T-helper 1 cell treated with Interleukin-12 subunit alpha and Interleukin-12 subunit beta and Interleukin-4 antibody, amounts not matched to agents 30 μg/mL and 1 μg/mL, for 36 hours (primary cell): ENCODE results near the gene TRAPPC2L.

ENCODE experiments used
- H3K27ac Mint-ChIP-seq: one replicate; pipeline ENCODE4 v1.8.0; 2021; ENCODE audit warnings: mild to moderate bottlenecking, mixed read lengths
- H3K27me3 Mint-ChIP-seq: one replicate; pipeline ENCODE4 v1.8.0; 2021; ENCODE audit warnings: low read depth, mixed read lengths
- H3K36me3 Mint-ChIP-seq: one replicate; pipeline ENCODE4 v1.8.0; 2021; ENCODE audit warnings: low read depth, mixed read lengths
- H3K4me1 Mint-ChIP-seq: one replicate; pipeline ENCODE4 v1.8.0; 2021; ENCODE audit warnings: low read depth, mixed read lengths
- H3K4me3 Mint-ChIP-seq: one replicate; pipeline ENCODE4 v1.8.0; 2021; ENCODE audit warnings: mild to moderate bottlenecking, moderate library complexity, mixed read lengths
- H3K9me3 Mint-ChIP-seq: one replicate; pipeline ENCODE4 v1.8.0; 2021; ENCODE audit warnings: mixed read lengths

The TRAPPC2L gene

DNA sequence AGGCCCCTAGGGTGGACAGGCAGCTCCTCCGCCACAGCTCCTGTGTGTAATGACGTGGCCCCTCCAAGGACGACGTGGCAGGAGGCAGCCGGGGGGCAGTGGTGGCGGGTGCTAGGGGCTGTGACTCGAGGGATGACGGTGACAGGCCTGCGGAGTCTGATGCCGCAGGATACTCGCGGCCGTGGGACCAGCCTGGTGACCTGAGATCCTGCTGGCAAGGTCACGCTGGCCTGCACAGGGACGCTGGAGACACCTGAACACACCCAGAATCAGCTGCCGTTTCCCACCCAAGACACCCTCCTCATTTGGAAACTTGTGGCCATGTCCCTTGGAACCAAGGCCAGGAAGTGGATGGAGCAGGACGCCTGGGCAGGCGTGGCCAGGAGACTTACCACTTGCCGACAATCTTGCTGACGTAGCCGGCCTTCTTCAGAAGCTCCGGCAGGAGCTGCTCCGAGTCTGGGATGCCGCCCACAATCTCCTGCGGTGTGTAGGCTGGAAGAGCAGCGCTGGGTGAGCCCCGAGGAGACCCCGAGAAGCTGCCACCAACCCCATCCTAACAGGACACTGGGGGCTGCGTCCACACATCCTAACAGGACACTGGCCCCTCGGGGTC lies 16.2 kb upstream of the TRAPPC2L start:
- H3K27me3 Mint-ChIP-seq: no peaks in the 10 kb centered on the region

DNA sequence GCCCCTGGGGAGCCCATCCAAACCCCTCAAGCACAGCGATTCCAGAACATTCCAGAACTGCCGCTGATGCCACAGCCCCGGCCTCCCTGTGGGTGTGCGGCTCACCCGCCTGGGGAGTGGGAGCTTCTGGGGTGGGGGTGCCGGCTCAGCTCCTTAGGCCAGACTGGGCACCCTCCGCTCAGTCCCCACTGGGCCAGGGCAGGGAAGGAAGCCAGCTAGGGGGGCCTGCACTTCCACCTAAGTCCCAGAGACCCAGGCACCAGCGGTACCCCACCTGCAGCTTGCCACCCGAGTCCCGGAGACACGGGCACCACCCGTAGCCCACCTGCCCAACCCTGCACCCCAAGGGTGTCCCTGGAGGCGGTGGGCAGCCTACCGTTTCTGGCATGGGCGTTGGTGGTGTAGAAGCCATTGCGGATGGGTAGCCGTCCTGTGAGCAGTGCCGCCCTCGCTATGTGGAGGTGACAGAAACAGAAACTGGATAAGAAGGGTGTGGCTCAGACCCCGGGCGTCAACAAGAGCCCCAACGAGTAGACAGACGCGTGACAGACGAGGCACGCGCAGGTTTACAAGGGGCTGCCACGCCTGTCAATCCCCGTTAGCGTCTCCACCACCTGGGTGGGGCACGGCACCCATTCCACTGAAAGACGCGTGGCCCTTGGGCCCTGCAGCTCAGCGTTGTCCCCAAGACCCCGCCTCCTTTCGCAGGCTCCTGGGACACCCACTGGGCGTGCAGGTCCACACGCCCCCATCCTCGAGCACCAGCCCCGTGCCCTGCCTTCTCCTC lies 15.2 kb upstream of the TRAPPC2L start:
- Mint-ChIP-seq H3K36me3 (peaks cover 3% of the 10 kb centered on the region), H3K4me1 (no peaks in the 10 kb centered on the region), H3K9me3 (no peaks in the 10 kb centered on the region), H3K27ac (no peak overlapping the region), H3K4me3 (no peak overlapping the region), H3K27me3 (no peaks in the 10 kb centered on the region)

More for the DNA sequence above, 16.2 kb upstream of the TRAPPC2L start:
- H3K4me3 Mint-ChIP-seq: no peak overlapping the region
- H3K27ac Mint-ChIP-seq: no peak overlapping the region
- no peaks in the 10 kb centered on the region for H3K4me1 Mint-ChIP-seq
- H3K36me3 Mint-ChIP-seq: peaks cover 3% of the 10 kb centered on the region
- H3K9me3 Mint-ChIP-seq: no peaks in the 10 kb centered on the region

DNA sequence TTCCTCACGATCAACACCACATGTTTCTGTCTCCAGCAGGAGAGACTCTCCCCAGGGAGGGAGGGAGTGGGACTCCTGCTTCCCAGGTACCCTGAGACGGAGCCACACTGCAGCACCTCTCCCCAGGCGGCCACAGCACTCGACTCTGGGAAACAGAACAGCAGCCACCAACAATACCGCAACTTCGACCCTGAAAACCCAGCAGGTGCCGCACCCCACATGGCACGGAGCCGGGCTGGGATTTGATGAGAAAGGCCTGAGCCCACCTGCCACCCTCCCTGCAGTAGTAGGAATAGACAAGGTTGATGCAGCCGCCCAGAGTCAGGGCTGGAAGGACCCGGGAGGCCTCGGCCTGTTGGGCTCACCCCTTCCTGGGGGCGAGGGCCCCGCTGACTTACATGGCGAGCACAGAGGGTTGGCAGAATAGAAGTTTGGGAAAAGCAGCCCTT lies 14.6 kb upstream of the TRAPPC2L start:
- H3K9me3 Mint-ChIP-seq: no peaks in the 10 kb centered on the region
- H3K4me3 Mint-ChIP-seq: no peak overlapping the region
- no peaks in the 10 kb centered on the region for H3K27me3 Mint-ChIP-seq
- H3K36me3 Mint-ChIP-seq: peaks cover 3% of the 10 kb centered on the region
- no peaks in the 10 kb centered on the region for H3K4me1 Mint-ChIP-seq
- no peak overlapping the region for H3K27ac Mint-ChIP-seq

DNA sequence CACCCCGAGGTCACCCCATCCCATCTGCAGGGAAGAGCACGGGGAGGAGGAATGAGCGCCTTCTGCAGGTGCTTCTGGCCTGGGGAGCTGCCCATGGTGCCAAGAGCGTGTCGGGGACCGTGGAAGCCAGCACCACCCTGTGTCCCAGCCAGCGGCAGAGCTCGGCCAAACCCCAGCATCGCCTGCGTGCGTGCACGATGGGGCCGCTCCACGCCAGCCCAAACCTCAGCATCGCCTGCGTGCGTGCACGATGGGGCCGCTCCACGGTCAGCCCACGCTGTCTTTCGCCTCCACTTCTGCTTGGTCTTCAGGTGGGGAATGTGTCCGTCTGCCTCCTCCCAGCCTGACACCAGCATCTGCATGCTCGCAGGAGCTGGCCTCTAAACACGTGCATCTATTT lies 14.1 kb upstream of the TRAPPC2L start:
- Mint-ChIP-seq H3K27me3 (no peaks in the 10 kb centered on the region), H3K4me3 (no peak overlapping the region), H3K27ac (no peak overlapping the region), H3K4me1 (no peaks in the 10 kb centered on the region), H3K36me3 (peaks cover 3% of the 10 kb centered on the region), H3K9me3 (no peaks in the 10 kb centered on the region)

DNA sequence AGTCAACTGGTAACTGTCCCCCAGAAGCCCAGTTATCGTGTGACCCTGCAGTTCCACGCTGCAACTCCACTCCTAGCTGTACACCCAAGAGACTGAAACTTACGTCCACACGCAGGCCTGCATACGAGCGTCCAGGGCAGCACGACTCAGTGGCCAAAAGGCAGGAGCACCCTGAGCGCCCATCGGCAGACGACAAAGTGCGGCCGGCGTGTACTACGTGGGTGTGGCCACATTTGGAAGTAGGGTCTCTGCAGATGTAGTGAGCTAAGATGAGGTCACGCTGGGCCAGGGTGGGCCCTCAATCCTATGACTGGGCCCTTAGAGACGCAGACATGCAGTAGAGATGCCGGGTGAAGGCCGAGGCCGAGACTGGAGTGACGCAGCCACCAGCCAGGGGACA lies 13.7 kb upstream of the TRAPPC2L start:
- H3K27me3 Mint-ChIP-seq: no peaks in the 10 kb centered on the region
- H3K27ac Mint-ChIP-seq: no peak overlapping the region
- H3K4me1 Mint-ChIP-seq: no peaks in the 10 kb centered on the region
- H3K9me3 Mint-ChIP-seq: no peaks in the 10 kb centered on the region
- H3K4me3 Mint-ChIP-seq: no peak overlapping the region
- H3K36me3 Mint-ChIP-seq: peaks cover 3% of the 10 kb centered on the region

DNA sequence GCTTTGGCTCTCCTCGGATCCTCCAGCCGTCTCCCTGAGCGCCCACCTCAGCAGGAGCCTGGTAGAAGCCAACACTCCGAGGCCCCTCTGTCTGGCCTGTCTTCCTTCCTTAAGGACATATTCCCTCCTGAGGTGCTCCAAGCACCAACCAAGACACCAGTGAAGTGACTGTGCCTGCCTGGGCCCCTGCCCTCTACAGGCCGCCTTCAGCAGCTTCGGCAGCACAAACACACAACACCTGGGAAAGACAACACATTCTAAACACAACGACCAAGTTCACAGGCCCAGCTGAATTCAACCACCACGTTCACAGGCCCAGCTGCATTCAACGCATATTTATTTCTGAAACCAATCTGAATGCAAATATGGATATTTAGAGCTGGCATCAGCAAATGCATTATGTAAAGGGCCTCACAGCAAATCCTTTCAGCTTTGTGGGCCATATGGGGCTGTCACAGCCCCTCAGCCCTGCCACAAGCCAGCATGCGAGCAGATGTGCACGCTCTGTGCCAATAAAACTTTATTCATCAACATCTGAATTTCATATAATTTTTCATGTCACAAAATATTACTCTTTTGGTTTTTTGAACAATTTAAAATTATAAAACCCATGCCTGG lies 12.4 kb upstream of the TRAPPC2L start:
- Mint-ChIP-seq H3K36me3 (peaks cover 3% of the 10 kb centered on the region), H3K27ac (no peak overlapping the region), H3K9me3 (no peaks in the 10 kb centered on the region), H3K4me1 (no peaks in the 10 kb centered on the region), H3K4me3 (no peak overlapping the region), H3K27me3 (no peaks in the 10 kb centered on the region)

DNA sequence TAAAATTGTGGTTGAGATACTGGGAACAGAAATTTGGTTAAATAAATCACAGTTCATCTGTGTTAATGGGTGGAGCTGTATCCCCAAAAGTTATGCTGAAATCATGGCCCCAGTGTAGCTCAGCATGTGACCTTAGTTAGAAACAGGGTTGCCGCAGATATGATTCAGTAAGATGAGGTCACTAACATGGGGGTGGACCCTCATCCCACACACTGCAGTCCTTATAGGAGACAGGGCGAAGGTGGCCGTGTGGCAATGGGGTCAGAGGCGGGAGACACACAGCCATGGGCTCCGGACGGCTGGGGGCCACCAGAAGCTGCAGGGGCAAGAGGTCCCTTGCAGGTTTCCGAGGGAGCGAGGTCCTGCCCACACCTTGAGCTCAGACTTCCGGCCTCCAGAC lies 10.8 kb upstream of the TRAPPC2L start:
- H3K9me3 Mint-ChIP-seq: no peaks in the 10 kb centered on the region
- H3K27ac Mint-ChIP-seq: no peak overlapping the region
- no peaks in the 10 kb centered on the region for H3K4me1 Mint-ChIP-seq
- no peaks in the 10 kb centered on the region for H3K27me3 Mint-ChIP-seq
- H3K4me3 Mint-ChIP-seq: no peak overlapping the region
- no peaks in the 10 kb centered on the region for H3K36me3 Mint-ChIP-seq

DNA sequence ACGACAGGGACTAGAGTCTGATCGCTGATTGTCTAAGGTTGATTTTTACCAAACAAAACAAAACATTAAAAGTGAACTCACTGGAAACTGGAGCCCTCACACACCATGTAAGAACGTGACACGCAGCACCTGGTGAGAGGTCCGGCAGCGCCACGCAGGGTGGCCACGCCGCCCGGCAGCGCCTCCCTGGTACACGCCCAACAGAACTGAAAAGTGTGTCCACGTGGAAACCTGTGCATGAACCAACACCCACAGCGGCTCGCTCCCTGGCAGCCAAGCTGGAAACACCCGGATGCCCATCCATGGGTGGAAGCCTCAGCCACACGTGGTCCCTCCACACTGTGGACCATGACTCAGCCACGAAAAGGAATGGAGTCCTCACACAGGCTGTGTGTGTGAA lies 9.3 kb upstream of the TRAPPC2L start:
- H3K27me3 Mint-ChIP-seq: no peaks in the 10 kb centered on the region
- H3K27ac Mint-ChIP-seq: no peak overlapping the region
- no peaks in the 10 kb centered on the region for H3K36me3 Mint-ChIP-seq
- no peaks in the 10 kb centered on the region for H3K4me1 Mint-ChIP-seq
- no peaks in the 10 kb centered on the region for H3K9me3 Mint-ChIP-seq
- H3K4me3 Mint-ChIP-seq: no peak overlapping the region

DNA sequence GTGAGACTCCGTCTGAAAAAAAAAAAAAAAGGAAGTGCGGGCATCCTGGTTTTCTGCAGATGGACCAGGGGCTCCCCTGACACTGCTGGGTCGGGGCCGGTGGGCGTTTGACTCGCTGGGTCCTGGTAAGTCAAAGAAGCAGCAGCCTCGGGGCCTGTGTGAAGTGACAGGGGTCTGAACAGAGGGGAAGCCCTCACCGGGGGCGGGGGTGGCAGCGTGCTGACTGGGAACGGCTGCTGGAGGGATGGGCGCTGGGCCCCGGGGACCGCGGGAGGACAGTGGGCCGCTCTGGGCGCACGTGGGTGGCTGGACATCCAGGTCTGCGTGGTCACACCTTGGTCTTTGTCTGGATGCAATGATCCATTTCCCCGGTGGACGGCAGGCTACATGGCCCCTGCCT lies 8.4 kb upstream of the TRAPPC2L start:
- Mint-ChIP-seq H3K27ac (no peak overlapping the region), H3K27me3 (no peaks in the 10 kb centered on the region), H3K9me3 (no peaks in the 10 kb centered on the region), H3K4me3 (no peak overlapping the region), H3K36me3 (no peaks in the 10 kb centered on the region), H3K4me1 (no peaks in the 10 kb centered on the region)

DNA sequence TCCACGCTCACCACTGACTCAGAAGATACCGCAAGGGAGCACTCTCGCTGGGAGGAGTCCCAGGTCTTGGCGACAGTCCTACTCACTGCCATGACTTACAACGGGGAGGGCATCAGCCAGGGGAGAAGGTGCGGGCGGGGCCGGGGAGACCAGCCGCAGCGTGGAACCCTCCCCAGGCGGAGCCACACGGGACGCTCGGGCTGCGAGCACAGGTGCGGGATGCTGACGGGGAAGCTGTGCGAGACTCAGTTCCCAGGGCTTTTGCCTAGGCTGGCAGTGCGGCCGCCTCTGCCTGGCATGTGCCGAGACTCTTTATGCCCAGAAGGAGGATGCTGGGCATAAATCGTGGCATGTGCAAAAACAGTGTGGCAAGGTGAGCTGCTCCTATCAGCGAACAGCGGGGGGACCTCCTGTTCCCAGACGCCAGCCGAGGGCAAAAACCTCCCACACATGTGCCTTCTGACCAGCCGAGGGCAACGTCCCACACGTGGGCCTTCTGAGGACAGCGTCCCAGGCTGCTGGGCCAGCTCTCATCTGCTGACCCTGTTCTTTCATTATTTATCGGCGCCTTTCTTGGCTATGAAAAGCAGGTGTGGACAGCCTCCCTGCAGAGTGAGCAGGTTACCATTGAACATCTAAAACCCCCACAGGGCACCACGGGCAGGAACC lies 6.3 kb upstream of the TRAPPC2L start:
- H3K27me3 Mint-ChIP-seq: no peaks in the 10 kb centered on the region
- no peaks in the 10 kb centered on the region for H3K36me3 Mint-ChIP-seq
- H3K9me3 Mint-ChIP-seq: no peaks in the 10 kb centered on the region
- H3K4me3 Mint-ChIP-seq: no peak overlapping the region
- H3K27ac Mint-ChIP-seq: no peak overlapping the region
- peaks cover 7% of the 10 kb centered on the region for H3K4me1 Mint-ChIP-seq

DNA sequence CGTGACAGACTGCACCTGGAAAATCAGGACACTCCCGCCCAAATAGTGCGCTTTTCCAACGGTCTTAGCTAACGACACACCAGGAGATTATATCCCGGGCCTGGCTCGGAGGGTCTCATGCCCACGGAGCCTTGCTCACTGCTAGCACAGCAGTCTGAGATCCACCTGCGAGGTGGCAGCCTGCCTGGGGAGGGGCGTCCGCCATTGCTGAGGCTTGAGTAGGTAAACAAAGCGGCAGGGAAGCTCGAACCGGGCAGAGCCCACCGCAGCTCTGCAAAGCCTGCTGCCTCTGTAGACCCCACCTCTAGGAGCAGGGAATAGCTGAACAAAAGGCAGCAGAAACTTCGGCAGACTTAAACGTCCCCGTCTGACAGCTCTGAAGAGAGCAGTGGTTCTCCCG lies 5.3 kb upstream of the TRAPPC2L start:
- Mint-ChIP-seq H3K4me1 (peaks cover 7% of the 10 kb centered on the region), H3K36me3 (no peaks in the 10 kb centered on the region), H3K27ac (no peak overlapping the region)

DNA sequence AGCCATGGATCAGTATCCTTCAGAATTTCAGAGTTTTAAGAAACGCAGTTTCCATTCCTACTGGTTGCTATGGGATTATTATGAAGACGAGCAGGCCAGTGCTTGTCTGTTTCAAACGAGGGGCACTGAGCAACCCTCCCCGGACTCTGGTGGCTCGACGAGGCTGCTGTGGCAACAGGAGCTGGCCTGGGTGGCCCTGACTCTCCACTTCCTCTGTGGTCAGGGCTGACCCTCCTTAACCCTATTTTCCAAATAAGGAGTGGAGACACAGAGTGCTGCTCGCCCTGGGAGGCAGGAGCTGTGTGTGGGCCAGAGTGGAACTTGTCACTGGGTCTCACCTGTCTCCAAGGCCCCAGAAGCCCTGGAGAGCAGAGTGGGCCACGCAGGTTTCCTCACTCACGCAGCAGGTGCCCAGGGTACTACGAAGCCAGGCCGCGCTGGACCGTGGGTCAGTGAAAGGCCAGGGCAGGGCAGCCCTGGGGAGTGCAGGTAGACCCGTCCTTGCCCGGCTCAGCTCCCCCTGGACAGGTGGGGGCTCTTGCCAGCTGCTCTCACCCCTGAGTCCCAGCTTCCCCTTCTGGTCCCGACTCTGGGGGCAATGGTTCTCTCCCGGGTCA lies 3.5 kb upstream of the TRAPPC2L start:
- H3K9me3 Mint-ChIP-seq: no peaks in the 10 kb centered on the region
- H3K4me1 Mint-ChIP-seq: peaks cover 16% of the 10 kb centered on the region
- no peak overlapping the region for H3K4me3 Mint-ChIP-seq
- H3K36me3 Mint-ChIP-seq: peaks cover 7% of the 10 kb centered on the region
- no peaks in the 10 kb centered on the region for H3K27me3 Mint-ChIP-seq
- H3K27ac Mint-ChIP-seq: no peak overlapping the region

More for the DNA sequence above, 5.3 kb upstream of the TRAPPC2L start:
- Mint-ChIP-seq H3K9me3 (no peaks in the 10 kb centered on the region), H3K4me3 (no peak overlapping the region), H3K27me3 (no peaks in the 10 kb centered on the region)

DNA sequence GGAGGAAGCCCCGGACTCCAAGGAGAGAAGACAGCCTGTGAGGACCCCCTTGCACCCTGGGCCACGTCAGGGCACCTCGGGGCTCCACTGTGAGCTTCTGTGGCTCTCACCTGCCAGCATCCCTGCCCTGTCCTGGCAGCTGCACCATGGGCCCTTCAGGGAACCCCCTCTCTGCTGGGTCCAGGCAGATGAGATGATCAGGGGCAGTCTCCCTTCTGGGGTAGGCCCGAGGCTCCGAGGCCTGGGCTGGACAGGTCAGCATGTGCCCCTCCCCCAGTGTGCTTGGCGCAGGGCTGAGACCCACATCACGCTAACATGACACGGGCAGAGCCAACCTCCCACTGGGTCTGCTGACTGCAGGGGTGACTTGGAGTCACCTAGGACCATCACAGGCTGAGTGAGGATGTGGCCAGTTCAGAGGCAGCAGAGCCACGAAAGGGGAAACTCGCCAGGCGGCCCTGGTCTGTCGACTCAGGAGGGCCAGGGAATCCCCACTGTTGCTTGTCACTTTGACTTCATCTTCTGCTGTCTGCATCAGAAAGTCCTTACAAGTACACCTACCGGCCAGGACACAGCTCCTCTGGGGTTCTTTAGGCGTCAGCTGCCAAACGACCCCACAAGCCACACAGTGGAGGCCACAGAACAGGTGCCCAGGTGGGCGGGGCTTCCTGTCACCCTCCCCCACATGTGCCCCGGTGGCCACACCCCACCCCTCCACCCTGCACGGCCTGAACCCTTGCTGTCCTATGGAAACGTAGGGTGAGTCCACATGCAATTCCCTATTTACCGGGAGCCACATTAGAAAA lies 2.4 kb upstream of the TRAPPC2L start:
- Mint-ChIP-seq H3K4me3 (peak overlapping the region; percentile 75), H3K4me1 (peaks cover 18% of the 10 kb centered on the region), H3K36me3 (peaks cover 7% of the 10 kb centered on the region), H3K27me3 (no peaks in the 10 kb centered on the region), H3K27ac (no peak overlapping the region), H3K9me3 (no peaks in the 10 kb centered on the region)

DNA sequence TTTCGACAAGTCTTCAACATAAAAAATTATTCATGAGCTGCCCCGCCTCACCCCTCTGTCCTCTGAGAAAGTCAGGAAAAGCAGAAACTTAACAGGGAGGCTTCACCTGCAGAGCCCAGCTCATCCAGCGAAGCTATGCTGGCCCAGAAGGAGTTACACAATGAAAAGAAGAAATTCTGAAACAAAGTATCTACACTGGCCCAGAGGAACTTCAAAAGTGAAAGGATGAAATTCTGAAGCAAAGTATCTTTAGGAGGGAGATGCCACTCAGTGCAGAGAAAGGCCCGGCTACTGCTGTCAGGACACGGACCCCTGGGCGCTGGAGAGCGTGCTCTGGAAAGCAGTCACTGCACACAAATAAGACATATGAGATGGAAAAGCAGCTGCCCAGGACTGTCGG lies 1.8 kb upstream of the TRAPPC2L start:
- H3K36me3 Mint-ChIP-seq: peaks cover 7% of the 10 kb centered on the region
- H3K27me3 Mint-ChIP-seq: no peaks in the 10 kb centered on the region
- H3K9me3 Mint-ChIP-seq: no peaks in the 10 kb centered on the region
- peaks cover 18% of the 10 kb centered on the region for H3K4me1 Mint-ChIP-seq
- H3K4me3 Mint-ChIP-seq: peak overlapping the region; percentile 75
- peak overlapping the region; percentile 73 for H3K27ac Mint-ChIP-seq
